ENCODE results near the gene ARHGEF7.

GRCh38 chr13:111338841-111339240 lies 223.7 kb downstream of the ARHGEF7 start:
- no peak for TF ChIP-seq CTCF (IDR thresholded peaks at IDR 0.05; ENCODE audit: insufficient read depth, low read length, poor library complexity, severe bottlenecking)
- TF ChIP-seq EZH2phosphoT487 (conservative IDR thresholded peaks at IDR 0.05; ENCODE audit: low read length): no peak

Data from SU-DHL-6 (cell line).